Vagina (tissue), 2 donors: ENCODE measurements around the gene PRM3. TPM values are rescaled to one million over a fixed set of nuclear protein-coding genes. Genes with fewer than 3 reads are reported as not detected.

Source experiments
- DNase-seq, 2 donors: peaks; one replicate each; pipeline ENCODE4 v3.0.0-alpha.2; 2017; ENCODE audit errors: extremely low spot score in 2 of 2
- H3K27ac ChIP-seq: fragments of 200-600 bp; sonication (generic); one replicate; pipeline ENCODE4 v1.5.1; 2019
- H3K27me3 ChIP-seq: fragments of 200-600 bp; sonication (generic); one replicate; pipeline ENCODE4 v1.5.1; 2019
- H3K36me3 ChIP-seq, 2 donors: fragments of 200-600 bp; sonication (generic); one replicate each; pipeline ENCODE4 v1.5.1; 2017 to 2019
- H3K4me1 ChIP-seq: fragments of 200-600 bp; sonication (generic); one replicate; pipeline ENCODE4 v1.5.1; 2019
- H3K4me3 ChIP-seq, 2 donors: fragments of 200-600 bp; sonication (generic); 1 replicate in 1 of 2; 2 replicates in 1 of 2; pipeline ENCODE4 v1.5.1; 2016 to 2019
- H3K9me3 ChIP-seq: fragments of 200-600 bp; sonication (generic); one replicate; pipeline ENCODE4 v1.5.1; 2019
- CTCF ChIP-seq, 3 experiments: fragments of 450-650 bp in 2 of 3; fragments of 200-600 bp in 1 of 3; sonication (generic) in 1 of 3; IDR thresholded peaks; one replicate each; pipeline ENCODE4 v1.5.1; 2017 to 2019; ENCODE audit warnings: antibody characterized with exemption in 3 of 3, mild to moderate bottlenecking in 2 of 3, moderate library complexity in 2 of 3
- POLR2A ChIP-seq, 2 donors: fragments of 450-650 bp; IDR thresholded peaks; one replicate each; pipeline ENCODE4 v1.6.1; 2017; ENCODE audit warnings: antibody characterized with exemption in 2 of 2, mild to moderate bottlenecking in 2 of 2, moderate library complexity in 2 of 2
- POLR2AphosphoS5 ChIP-seq, 2 donors: sonication (generic); formaldehyde crosslinking; IDR thresholded peaks; one replicate each; pipeline ENCODE4 v1.9.0; 2017; ENCODE audit warnings: antibody characterized with exemption in 2 of 2, mild to moderate bottlenecking in 2 of 2, low read depth in 1 of 2; ENCODE audit not compliant: insufficient read depth in 1 of 2
- intact Hi-C: fragments of 100-400 bp; cut with DNase I; formaldehyde crosslinking; loops from one replicate; pipeline ENCODE4 v1.15.1; 2023
- total RNA-seq: library from RNA; depleted of rRNA; stranded (reverse); fragments of >200 nt; gene quantifications from one replicate; pipeline ENCODE4 v1.2.3, GENCODE V29; 2016

PRM3 gene
- total RNA-seq, 1 donor from 2014 or later, result not detected

DNA sequence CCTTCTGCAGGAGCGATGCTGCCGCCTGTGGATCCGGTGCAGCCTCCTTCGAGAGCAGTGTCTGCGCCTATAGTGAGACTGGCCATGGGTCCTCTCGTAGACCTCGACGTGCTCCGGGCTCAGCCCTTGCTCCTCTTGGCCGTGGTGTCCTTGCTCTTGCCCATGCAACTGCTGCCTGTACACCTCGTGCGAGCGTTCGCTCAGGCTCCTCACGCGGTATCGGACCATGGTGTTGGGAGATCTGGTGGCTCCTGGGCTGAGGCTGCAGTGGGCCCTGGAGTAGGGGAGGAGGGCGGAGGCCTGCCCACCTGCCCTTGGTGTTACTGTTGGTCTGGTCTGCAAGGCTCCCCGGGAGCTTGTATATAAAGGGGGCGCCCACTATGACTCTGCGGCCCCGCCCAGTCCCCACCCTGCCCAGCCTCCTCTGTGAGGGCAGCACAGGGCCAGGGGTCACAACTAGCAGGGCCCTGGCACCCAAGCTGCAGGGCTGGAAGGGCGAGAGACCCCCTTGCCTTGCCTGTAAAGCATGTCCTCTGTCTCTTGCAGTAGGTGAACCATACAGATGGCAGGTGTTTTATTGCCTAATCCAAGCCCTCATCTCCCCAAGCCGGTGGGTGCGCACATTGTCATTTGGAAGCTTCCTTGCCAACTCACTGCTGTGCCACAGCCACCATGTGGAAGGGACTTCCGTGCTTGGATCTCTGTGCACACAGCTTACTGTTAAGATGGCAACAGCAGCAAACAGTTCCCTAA, 2.9 kb upstream of the PRM3 start, which contains the start of gene PRM2:
Gene PRM2, minus strand, starts transcription at position 338 of the 753 bp plus-strand sequence. Its CDS starts 110 bp downstream, at position 228.
- no peaks in the 10 kb centered on the region for H3K36me3 ChIP-seq
- no peaks in the 10 kb centered on the region for H3K9me3 ChIP-seq
- intact Hi-C loops, result no loop called here
- DNase-seq, result no peak
- no peaks in the 10 kb centered on the region for H3K4me1 ChIP-seq
- H3K27ac ChIP-seq, result no peak within 1 kb of the TSS
- TF ChIP-seq POLR2AphosphoS5 (IDR thresholded peaks at IDR 0.05; ENCODE audit: insufficient read depth in 1 of 2, low read depth in 1 of 2), result no peak
- TF ChIP-seq CTCF (IDR thresholded peaks at IDR 0.05), result no peak
- no peak for TF ChIP-seq POLR2A (IDR thresholded peaks at IDR 0.05)
- H3K4me3 ChIP-seq, result no peak within 1 kb of the TSS
- no peaks in the 10 kb centered on the region for H3K27me3 ChIP-seq

- no peak overlapping the region for H3K27ac ChIP-seq
- H3K4me3 ChIP-seq, result no peak overlapping the region
- intact Hi-C loops, result no loop called here
- no peaks in the 10 kb centered on the region for H3K4me1 ChIP-seq
- H3K36me3 ChIP-seq, result no peaks in the 10 kb centered on the region
- no peak for TF ChIP-seq CTCF (IDR thresholded peaks at IDR 0.05)
- no peak for TF ChIP-seq POLR2AphosphoS5 (IDR thresholded peaks at IDR 0.05; ENCODE audit: insufficient read depth in 1 of 2, low read depth in 1 of 2)
- no peak for TF ChIP-seq POLR2A (IDR thresholded peaks at IDR 0.05)
- H3K27me3 ChIP-seq, result no peaks in the 10 kb centered on the region
- no peak for DNase-seq
- H3K9me3 ChIP-seq, result no peaks in the 10 kb centered on the region
Observed at GRCh38 chr16:11274964-11275363, 1.5 kb upstream of the PRM3 start.

- Histone ChIP-seq H3K27me3 (no peaks in the 10 kb centered on the region), H3K36me3 (no peaks in the 10 kb centered on the region), H3K9me3 (no peaks in the 10 kb centered on the region), H3K27ac (no peak overlapping the region), H3K4me3 (no peak overlapping the region), H3K4me1 (no peaks in the 10 kb centered on the region)
- DNase-seq, result no peak
- intact Hi-C loops, result no loop called here
- TF ChIP-seq CTCF (IDR thresholded peaks at IDR 0.05) (no peak), POLR2A (IDR thresholded peaks at IDR 0.05) (no peak), POLR2AphosphoS5 (IDR thresholded peaks at IDR 0.05; ENCODE audit: insufficient read depth in 1 of 2, low read depth in 1 of 2) (no peak)
Observed at GRCh38 chr16:11273721-11274324, 394 bp upstream of the PRM3 start.

GRCh38 chr16:11272484-11272883, 945 bp downstream of the PRM3 start:
- Histone ChIP-seq H3K27ac (no peak overlapping the region), H3K36me3 (no peaks in the 10 kb centered on the region), H3K4me3 (no peak overlapping the region), H3K4me1 (no peaks in the 10 kb centered on the region), H3K9me3 (no peaks in the 10 kb centered on the region), H3K27me3 (no peaks in the 10 kb centered on the region)
- TF ChIP-seq CTCF (IDR thresholded peaks at IDR 0.05), result no peak
- TF ChIP-seq POLR2AphosphoS5 (IDR thresholded peaks at IDR 0.05; ENCODE audit: insufficient read depth in 1 of 2, low read depth in 1 of 2), result no peak
- TF ChIP-seq POLR2A (IDR thresholded peaks at IDR 0.05), result no peak
- DNase-seq, result no peak
- intact Hi-C loops, result no loop called here

DNA sequence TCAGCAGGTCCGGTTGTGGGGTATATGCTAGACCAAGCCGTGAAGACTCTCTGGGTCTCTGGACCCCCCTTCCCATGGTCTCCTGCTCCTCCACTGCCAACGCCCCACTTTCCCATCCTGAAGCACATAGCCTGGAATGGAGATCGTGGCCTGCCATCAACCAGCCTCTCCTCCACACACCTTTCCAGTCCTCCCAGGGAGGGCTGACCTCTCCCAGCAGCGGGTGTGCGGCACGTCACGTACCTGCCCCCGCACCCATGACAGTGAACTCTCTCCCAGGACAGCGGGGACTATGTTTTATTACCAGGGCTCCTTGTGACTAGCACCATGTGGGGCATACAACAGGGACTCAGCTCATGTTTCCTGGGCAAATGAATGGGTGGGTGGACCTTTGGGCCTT, 1.8 kb downstream of the PRM3 start:
- intact Hi-C loops, result no loop called here

More for the DNA sequence above, 1.8 kb downstream of the PRM3 start:
- Histone ChIP-seq H3K36me3 (no peaks in the 10 kb centered on the region), H3K4me1 (no peaks in the 10 kb centered on the region), H3K9me3 (no peaks in the 10 kb centered on the region), H3K4me3 (no peak overlapping the region), H3K27ac (no peak overlapping the region), H3K27me3 (no peaks in the 10 kb centered on the region)
- DNase-seq, result no peak
- TF ChIP-seq CTCF (IDR thresholded peaks at IDR 0.05) (no peak), POLR2AphosphoS5 (IDR thresholded peaks at IDR 0.05; ENCODE audit: insufficient read depth in 1 of 2, low read depth in 1 of 2) (no peak), POLR2A (IDR thresholded peaks at IDR 0.05) (no peak)
